Activated CD4-positive, alpha-beta T cell treated with anti-CD3 and anti-CD28 coated beads for 48 hours (primary cell): Measurements from ENCODE around the gene RFFL.

Source experiments
- DNase-seq: peaks from one replicate; pipeline ENCODE4 v3.0.0-alpha.2; 2020

Gene RFFL

DNA sequence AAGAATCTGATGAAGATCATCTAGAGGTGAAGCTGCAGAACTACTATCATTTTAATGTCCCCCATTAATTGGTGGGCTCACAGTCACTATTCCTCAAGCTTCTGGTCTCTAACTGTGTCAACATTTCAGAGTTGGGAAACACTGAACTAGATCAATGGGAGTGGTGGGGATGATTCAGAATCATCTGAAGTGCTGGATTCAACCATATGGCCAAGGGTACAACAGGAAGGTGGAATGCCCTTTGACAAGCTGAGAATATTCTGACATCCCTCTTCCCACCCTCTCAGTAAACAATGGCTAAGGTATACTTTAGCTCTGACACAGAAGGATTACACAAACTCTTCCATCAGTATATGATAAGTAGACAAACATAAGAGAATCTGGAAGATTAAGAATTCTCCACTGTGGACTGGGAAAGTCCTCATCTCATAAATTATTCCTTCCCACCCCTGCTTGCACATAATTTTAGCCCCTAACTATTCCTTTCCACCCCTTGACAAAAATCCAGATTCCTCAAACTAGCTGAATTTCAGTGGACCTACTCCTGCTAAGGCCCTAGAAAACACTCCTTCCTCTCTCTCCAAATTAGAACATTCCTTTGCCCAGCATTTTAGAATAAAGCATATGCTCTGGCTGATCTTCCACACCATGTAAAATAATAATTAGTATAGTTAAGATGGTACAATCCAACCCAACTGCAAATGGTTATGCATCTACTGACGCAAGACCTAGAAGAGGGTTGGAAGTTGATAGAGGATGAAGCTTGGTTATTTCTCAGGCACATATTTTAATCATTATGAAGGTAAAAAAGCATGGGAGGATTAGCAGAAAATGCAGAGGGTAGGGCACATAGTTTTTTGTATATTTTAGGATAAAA lies 16.3 kb upstream of the RFFL start:
- DNase-seq: no peak

GRCh38 chr17:35076874-35077273 lies 13.4 kb upstream of the RFFL start:
- no peak for DNase-seq

DNA sequence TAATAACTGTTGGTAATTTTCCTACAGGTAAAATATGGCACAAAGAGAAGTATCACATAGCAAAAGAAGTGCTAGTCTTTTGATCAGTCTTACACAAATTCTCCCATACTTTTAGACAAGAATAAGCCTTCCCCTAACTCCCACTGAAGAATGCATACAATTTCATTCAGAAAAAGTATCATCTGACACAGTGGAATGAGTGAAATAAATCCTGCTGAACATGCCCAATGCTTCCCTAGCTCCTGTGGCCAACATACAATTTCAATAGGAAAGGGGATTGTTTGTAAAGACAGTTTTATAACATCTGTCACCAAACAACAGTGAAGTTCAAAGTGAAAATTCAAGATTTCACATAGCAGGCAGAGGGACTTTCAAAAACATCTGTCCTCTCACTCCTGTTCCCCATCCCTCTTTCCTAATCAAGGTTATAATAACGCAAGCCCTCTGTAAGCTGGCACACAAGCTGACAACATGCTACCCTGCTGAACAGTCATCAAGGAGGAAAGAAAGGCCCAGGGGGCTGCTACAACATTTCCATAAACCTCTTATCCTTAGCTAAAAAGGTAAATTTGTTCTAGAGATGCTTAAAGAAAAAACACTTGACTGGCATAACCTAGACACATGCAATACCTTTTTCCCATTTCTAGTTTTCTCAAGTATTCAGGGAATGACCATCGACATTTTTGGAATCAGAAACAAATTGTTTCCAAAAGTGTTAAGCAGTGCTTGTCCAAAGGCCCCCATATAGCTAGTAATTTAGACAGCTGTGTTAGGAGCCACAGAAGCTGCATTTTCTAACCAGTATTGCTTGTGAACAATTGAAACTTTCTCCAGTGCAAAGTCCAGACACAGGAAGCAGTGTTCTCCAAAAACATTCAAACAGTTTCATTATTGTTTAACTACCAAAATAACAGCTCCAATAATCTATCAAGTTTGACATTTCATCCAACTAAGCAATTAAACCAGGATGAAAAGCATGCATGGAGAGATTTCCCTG lies 11.5 kb upstream of the RFFL start:
- DNase-seq: no peak

- peak; percentile 28 for DNase-seq
Measured at GRCh38 chr17:35073991-35074627, 10.6 kb upstream of the RFFL start.

- peak; percentile 24 for DNase-seq
Measured at GRCh38 chr17:35073183-35073790, 9.8 kb upstream of the RFFL start.

DNA sequence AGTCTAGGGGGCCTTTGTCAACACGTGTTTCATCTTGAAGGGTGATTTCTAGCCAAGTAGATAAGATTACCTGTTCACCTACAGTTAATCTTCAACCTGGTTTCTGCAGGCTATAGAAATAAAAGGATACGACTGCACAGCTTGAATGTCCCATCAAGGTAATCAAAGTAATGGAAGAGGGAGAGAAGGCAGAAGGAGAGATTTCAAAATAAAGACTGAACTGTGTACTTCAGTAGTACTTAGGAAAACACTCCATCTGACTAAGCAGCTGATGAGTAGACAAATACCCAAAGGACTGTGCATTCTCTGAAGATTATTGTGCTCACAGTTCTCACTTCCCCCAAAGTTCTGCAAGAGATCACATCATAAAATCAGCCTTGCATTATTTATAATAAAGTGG lies 5.8 kb upstream of the RFFL start:
- DNase-seq: no peak

GRCh38 chr17:35068249-35068648 lies 4.7 kb upstream of the RFFL start:
- no peak for DNase-seq

DNA sequence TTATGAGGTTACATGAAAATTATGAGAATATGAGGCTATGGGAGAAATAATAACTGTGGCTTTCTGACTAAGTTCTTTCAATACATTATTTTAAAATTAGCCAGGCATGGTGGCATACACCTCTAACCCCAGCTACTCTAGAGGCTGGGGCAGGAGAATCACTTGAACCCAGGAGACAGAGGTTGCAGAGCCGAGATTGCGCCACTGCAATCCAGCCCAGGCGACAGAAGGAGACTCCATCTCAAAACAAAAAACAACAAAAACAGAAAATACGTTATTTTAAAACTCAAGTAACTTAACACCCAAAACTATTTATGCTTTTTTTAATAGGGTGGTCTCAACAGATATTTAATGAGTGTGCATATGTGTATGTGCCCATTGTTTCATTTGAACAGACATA lies 2.4 kb upstream of the RFFL start:
- DNase-seq: no peak

DNA sequence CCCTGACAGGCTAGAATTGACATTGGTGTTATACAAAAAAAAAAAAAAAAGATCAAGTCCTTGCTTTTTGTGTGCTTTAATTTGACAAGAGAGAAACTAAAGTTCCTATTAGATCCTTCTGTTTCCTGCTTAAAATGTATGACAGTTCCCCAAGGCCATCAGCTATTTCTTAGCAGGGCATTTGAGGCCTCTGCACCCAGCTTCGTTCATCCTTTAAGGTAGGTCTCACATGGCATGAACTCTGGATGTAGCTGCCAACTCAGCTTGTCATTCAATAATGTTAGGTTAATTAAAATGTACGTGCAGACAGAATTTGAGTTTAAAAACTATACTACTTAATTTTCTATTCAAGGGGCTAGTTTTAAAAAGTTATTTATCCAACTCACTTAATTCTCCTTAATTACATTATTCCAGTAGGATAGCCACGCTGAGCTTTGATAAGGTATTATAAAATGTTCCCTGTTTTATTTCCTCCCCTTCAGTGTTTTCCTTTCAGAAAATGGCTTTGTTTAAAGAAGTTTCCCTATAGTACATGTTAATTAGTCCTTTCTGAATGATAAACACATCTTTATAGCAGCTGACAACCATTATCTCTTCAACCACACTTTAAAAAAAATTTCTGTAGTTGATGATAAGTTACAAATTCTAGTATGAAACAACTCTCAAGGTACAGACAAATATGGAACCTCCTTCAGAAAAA lies 1.2 kb upstream of the RFFL start:
- DNase-seq: no peak

- DNase-seq: no peak
Measured at GRCh38 chr17:35062308-35062707, 1.2 kb downstream of the RFFL start.

GRCh38 chr17:35057332-35057915 lies 6.1 kb downstream of the RFFL start:
- DNase-seq: no peak

- no peak for DNase-seq
Measured at GRCh38 chr17:35056013-35056412, 7.5 kb downstream of the RFFL start.

GRCh38 chr17:35053204-35053603 lies 10.3 kb downstream of the RFFL start:
- DNase-seq: no peak

DNA sequence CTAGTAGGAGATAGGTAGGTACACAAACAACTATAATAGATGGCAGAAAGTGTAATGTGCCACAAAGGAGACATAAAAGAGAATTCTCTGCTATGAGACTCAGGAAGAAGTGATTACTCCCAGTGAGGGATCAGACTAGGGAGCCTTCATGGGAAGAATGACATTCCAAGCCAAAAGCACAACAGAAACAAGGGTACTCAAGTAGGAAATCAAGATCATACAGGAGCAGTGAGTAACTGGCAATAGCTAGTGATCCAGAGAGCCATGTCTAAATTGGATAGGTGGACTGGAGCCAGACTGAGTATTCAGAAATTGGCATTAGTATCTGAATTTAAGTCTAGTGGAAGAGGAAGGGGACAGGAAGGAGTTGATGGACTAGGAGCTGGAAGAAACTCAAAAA lies 10.7 kb downstream of the RFFL start:
- no peak for DNase-seq

DNA sequence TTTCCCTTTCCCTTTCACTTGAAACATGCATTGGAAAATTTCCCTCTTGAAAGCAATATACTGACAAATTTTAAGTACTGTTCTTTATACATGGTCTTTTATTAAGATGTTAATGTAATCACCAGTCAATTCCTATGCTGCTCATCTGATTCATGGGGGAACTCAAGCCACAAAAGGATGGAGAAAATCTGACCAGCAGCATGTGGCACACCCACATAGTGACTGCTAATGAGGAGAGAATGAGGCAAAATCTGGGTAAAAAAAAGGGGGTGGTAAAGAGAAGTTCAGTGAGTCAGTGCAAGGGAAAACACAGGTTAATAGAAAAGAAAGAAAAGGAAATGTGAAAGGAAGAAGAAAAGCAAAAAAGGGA lies 11.3 kb downstream of the RFFL start:
- no peak for DNase-seq

- DNase-seq: no peak
Measured at GRCh38 chr17:35051579-35052240, 11.8 kb downstream of the RFFL start.

DNA sequence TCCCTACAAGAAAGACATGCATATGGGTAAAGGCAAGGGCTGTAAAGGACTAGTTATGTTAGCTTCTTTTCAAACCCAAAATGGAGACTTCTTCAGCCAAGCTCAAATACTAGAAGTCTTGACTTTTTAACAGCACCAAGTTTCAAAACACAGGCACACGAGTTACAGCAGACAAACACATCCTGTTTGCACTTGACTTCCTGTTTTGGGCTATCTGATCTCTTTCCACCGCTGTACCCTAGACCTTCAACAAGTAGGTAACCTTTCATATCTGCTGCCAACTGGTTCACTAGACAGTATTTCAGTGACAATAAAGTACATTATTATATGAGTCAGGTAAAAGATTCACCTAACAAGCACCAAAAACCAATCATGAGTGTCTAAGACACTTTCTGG lies 12.3 kb downstream of the RFFL start:
- DNase-seq: no peak

DNA sequence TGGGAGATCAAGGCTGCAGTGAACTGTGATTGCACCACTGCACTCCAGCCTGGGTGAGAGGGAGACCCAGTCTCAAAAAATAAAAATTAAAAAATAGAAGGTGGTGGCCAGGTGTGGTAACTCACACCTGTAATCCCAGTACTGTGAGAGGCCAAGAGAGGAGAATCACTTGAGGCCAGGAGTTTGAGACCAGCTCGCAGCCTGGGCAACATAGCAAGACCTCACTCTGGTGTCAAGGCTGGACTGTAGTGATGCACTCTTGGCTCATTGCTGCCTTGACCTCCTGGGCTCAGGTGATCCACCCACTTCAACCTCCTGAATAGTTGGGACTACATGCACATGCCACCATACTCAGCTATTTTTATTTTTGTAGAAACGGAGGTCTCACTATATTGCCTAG lies 13.3 kb downstream of the RFFL start:
- DNase-seq: no peak

DNA sequence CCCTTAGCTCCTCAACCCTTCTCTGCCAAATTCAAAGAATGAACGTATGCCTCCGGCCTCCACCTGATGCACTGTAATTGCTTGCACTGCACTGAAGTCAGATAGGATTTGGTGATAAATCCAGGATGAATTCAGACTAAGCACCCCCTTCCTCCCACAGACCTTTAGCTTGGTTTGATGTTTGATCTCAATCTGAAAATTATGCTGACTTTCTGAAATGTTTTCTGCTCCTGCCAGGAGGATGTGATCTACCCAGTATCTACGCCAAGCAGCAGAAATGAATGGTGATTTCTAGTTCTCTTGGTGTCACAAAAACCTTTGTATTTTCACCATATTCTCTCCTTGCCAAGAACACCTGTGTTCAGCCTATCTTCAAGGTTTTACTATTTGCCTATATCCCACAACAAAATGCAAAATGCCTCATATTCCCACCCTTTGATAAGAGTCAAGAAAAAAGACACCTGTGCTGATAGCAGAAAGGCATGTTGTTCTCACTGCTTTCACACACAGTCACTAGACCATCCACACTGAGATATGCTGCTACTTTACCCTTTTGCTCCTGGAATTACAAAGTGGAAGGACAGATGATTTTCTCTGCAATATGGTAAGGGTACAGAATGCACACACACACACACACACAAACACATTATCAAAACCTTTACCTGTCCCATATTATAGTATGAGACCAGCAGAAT lies 14.7 kb downstream of the RFFL start:
- no peak for DNase-seq

- DNase-seq: peak; percentile 73
Measured at GRCh38 chr17:35046740-35047283, 16.7 kb downstream of the RFFL start.
